ENCODE data around the gene CCL26. TPM values are rescaled to one million over a fixed set of nuclear protein-coding genes. Genes with fewer than 3 reads are reported as not detected.

CCL26 gene
- total RNA-seq, 1 donor from 2014 or later = not detected

Other genes starting within 250 kb of the CCL26 start
- 3.4 and 4.3 TPM in 2 replicates for gene HIP1, start 33.3 kb downstream of the CCL26 start, total RNA-seq
- not detected in 2 replicates for gene CCL24, start 41.6 kb upstream of the CCL26 start, total RNA-seq
- 46.2 and 48.9 TPM in 2 replicates for gene RHBDD2, start 106.8 kb upstream of the CCL26 start, total RNA-seq
- 49.4 and 53.8 TPM in 2 replicates for gene POR, start 142.9 kb upstream of the CCL26 start, total RNA-seq
- gene TMEM120A, start 222.4 kb upstream of the CCL26 start, total RNA-seq = 21.3 and 28.7 TPM in 2 replicates